Stimulated activated memory B cell treated with anti-CD40 and anti-IgM and Interleukin-4, amounts not matched to agents 10 μg/mL and 1 μg/mL and 100 μg/mL, for 72 hours (primary cell): ENCODE measurements around the gene SMO.
"Not testable (repeated sequence)": the region's sequence is repeated elsewhere in the genome, so short reads cannot be mapped to it uniquely, and the experiment has no call there.

Source experiments
- ATAC-seq: fragments of 150-1000 bp; cut with Tn5 transposase; 2 replicates; pipeline ENCODE4 v1.10.0; 2021
- H3K27ac Mint-ChIP-seq: one replicate; pipeline ENCODE4 v1.8.0; 2022; ENCODE audit warnings: mild to moderate bottlenecking, mixed read lengths
- H3K27me3 Mint-ChIP-seq: one replicate; pipeline ENCODE4 v1.8.0; 2022; ENCODE audit warnings: mixed read lengths
- H3K36me3 Mint-ChIP-seq: one replicate; pipeline ENCODE4 v1.8.0; 2022; ENCODE audit warnings: mixed read lengths
- H3K4me1 Mint-ChIP-seq: one replicate; pipeline ENCODE4 v1.8.0; 2022; ENCODE audit warnings: mixed read lengths
- H3K4me3 Mint-ChIP-seq: one replicate; pipeline ENCODE4 v1.8.0; 2022; ENCODE audit warnings: mild to moderate bottlenecking, moderate library complexity, mixed read lengths
- H3K9me3 Mint-ChIP-seq: one replicate; pipeline ENCODE4 v1.8.0; 2022; ENCODE audit warnings: mixed read lengths

Gene SMO

GRCh38 chr7:129228633-129229032 is 40.2 kb downstream of the SMO start:
- Mint-ChIP-seq H3K4me3 (no peak overlapping the region), H3K27me3 (no peaks in the 10 kb centered on the region), H3K9me3 (no peaks in the 10 kb centered on the region), H3K27ac (no peak overlapping the region), H3K36me3 (peaks cover 1% of the 10 kb centered on the region), H3K4me1 (peaks cover 15% of the 10 kb centered on the region)
- ATAC-seq: no peak

DNA sequence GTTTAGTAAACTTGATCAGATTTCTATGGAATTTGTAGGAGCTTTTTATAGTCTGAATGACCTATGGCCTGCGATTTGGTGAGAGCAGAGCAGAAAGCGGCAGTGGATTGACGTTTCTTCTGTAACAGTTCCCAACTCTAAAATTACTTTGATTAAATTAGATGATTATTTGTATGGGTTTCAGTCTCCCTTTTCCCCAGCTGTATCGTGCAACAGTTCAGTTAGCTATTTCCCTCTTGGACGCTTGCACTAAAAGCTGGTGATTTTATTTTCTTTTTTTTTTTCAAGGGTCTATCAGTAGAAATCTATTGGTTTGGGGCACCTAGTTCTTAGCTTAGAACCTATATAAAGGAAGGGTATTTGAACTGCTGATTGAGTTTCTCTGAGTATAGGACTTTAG is 43.2 kb downstream of the SMO start:
- Mint-ChIP-seq H3K27me3 (no peaks in the 10 kb centered on the region), H3K9me3 (no peaks in the 10 kb centered on the region), H3K4me1 (peaks cover 12% of the 10 kb centered on the region), H3K27ac (no peak overlapping the region), H3K36me3 (peaks cover 22% of the 10 kb centered on the region), H3K4me3 (no peak overlapping the region)
- no peak for ATAC-seq

- Mint-ChIP-seq H3K4me3 (no peak overlapping the region), H3K9me3 (no peaks in the 10 kb centered on the region), H3K4me1 (peaks cover 30% of the 10 kb centered on the region), H3K36me3 (peaks cover 34% of the 10 kb centered on the region), H3K27ac (no peak overlapping the region), H3K27me3 (no peaks in the 10 kb centered on the region)
- no peak for ATAC-seq
These were observed 50.1 kb downstream of the SMO start for GRCh38 chr7:129238546-129238945.

DNA sequence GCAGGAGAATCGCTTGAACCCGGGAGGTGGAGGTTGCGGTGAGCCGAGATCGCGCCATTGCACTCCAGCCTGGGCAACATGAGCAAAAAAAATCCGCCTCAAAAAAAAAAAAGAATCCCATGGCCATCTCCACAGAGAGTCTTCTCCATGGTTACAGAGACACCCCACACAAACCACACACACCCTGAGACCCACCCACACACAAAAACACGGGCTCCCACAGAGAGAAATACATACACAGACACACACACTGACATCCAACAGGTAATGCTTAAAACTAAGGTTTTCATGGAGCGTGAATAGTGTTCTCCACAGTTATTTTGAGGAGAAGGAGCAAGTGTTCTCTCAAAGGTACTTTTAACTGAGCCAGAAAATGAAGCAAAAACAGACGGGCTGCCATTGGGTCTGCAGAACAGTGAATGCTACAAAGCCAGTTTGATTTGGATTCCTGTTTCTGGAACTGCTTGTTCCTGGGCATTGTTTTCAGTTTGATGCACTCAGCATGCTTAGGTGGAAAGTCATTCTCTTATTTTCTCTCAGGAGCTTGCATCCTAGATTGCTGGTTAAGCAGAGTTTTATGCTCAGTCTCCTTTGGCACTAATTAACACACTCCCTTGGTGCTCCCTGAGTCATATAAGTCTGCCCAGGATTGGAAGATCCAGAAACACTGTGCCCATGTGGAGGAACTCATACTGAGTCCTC is 51.8 kb downstream of the SMO start:
- no peaks in the 10 kb centered on the region for H3K9me3 Mint-ChIP-seq
- ATAC-seq: no peak
- H3K4me3 Mint-ChIP-seq: no peak overlapping the region
- H3K27me3 Mint-ChIP-seq: no peaks in the 10 kb centered on the region
- peaks cover 28% of the 10 kb centered on the region for H3K36me3 Mint-ChIP-seq
- no peak overlapping the region for H3K27ac Mint-ChIP-seq
- peaks cover 22% of the 10 kb centered on the region for H3K4me1 Mint-ChIP-seq

- peaks cover 15% of the 10 kb centered on the region for H3K4me1 Mint-ChIP-seq
- H3K27ac Mint-ChIP-seq: no peak overlapping the region
- no peaks in the 10 kb centered on the region for H3K27me3 Mint-ChIP-seq
- peaks cover 34% of the 10 kb centered on the region for H3K36me3 Mint-ChIP-seq
- H3K9me3 Mint-ChIP-seq: no peaks in the 10 kb centered on the region
- no peak overlapping the region for H3K4me3 Mint-ChIP-seq
- ATAC-seq: no peak
These were observed 55.8 kb downstream of the SMO start for GRCh38 chr7:129244220-129244619.

GRCh38 chr7:129245533-129245932 is 57.1 kb downstream of the SMO start:
- no peak for ATAC-seq
- no peaks in the 10 kb centered on the region for H3K27me3 Mint-ChIP-seq
- H3K4me1 Mint-ChIP-seq: peaks cover 13% of the 10 kb centered on the region
- no peak overlapping the region for H3K27ac Mint-ChIP-seq
- H3K36me3 Mint-ChIP-seq: peaks cover 22% of the 10 kb centered on the region
- no peak overlapping the region for H3K4me3 Mint-ChIP-seq
- H3K9me3 Mint-ChIP-seq: no peaks in the 10 kb centered on the region

- H3K27me3 Mint-ChIP-seq: no peaks in the 10 kb centered on the region
- peaks cover 20% of the 10 kb centered on the region for H3K36me3 Mint-ChIP-seq
- no peak overlapping the region for H3K4me3 Mint-ChIP-seq
- peaks cover 16% of the 10 kb centered on the region for H3K4me1 Mint-ChIP-seq
- no peak overlapping the region for H3K27ac Mint-ChIP-seq
- ATAC-seq: no peak
- no peaks in the 10 kb centered on the region for H3K9me3 Mint-ChIP-seq
These were observed 58.7 kb downstream of the SMO start for GRCh38 chr7:129247087-129247486.

DNA sequence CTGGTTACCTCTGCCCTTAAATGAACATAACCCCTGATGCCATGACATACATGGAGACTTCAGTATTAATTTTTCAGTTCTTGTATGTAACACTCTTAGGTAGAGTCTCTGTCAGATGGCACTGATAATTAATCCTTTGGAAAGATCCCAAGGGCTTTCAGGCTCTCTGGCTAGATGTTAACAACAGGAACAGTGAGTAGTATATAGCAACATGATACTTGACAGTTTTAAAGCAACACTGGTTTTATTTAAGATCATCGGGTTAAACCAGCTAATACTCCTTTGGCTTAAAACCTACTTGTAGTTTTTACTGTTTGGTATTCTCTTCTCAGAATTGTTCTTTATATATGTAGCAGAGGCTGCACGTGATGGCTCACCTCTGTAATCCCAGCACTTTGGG is 63.7 kb downstream of the SMO start:
- Mint-ChIP-seq H3K27me3 (no peaks in the 10 kb centered on the region), H3K27ac (no peak overlapping the region), H3K4me1 (peaks cover 25% of the 10 kb centered on the region), H3K4me3 (no peak overlapping the region), H3K36me3 (peaks cover 6% of the 10 kb centered on the region), H3K9me3 (no peaks in the 10 kb centered on the region)
- no peak for ATAC-seq

DNA sequence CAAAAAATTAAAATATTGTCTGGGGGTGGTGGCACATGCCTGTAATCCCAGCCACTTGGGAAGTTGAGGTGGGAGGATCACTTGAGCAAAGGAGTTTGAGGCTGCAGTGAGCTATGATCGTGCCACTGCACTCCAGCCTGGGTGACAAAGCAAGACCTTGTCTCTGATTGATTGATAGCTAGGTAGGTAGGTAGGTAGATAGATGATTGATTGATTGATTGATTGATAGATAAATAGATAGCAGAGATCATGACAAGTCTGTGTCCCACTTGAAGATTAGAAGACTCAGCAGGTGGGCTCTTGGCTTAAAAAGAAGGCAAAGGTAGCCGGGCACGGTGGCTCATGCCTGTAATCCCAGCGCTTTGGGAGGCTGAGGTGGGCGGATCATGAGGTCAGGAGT is 64.2 kb downstream of the SMO start:
- H3K27me3 Mint-ChIP-seq, H3K9me3 Mint-ChIP-seq, H3K36me3 Mint-ChIP-seq, H3K27ac Mint-ChIP-seq, ATAC-seq, H3K4me3 Mint-ChIP-seq: not testable (repeated sequence)
- peaks cover 30% of the 10 kb centered on the region for H3K4me1 Mint-ChIP-seq

GRCh38 chr7:129255800-129256199 is 67.4 kb downstream of the SMO start:
- ATAC-seq: no peak
- H3K27me3 Mint-ChIP-seq: no peaks in the 10 kb centered on the region
- H3K4me3 Mint-ChIP-seq: no peak overlapping the region
- H3K27ac Mint-ChIP-seq: no peak overlapping the region
- H3K4me1 Mint-ChIP-seq: peaks cover 29% of the 10 kb centered on the region
- no peaks in the 10 kb centered on the region for H3K9me3 Mint-ChIP-seq
- H3K36me3 Mint-ChIP-seq: peaks cover 6% of the 10 kb centered on the region

DNA sequence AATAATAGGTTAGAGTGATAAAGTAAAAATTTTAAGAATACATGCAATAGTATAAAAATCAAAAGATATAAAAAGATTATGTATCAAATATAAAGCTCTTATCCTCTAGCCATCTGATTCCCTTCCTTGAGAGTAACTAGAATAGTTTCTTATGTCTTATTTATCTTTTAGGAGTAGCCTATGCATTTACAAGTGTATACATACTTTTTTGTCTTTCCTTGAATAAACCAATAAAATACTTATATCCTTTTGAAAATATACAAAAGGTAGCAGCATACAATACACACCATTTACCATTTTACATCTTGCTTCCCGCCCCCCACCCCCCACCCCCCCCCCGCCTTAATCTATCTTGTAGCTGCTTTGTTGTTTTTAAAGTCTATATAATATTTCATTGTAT is 67.8 kb downstream of the SMO start:
- H3K4me1 Mint-ChIP-seq: peaks cover 28% of the 10 kb centered on the region
- H3K4me3 Mint-ChIP-seq: no peak overlapping the region
- no peak for ATAC-seq
- no peaks in the 10 kb centered on the region for H3K27me3 Mint-ChIP-seq
- no peak overlapping the region for H3K27ac Mint-ChIP-seq
- H3K9me3 Mint-ChIP-seq: no peaks in the 10 kb centered on the region
- peaks cover 6% of the 10 kb centered on the region for H3K36me3 Mint-ChIP-seq

- peaks cover 6% of the 10 kb centered on the region for H3K36me3 Mint-ChIP-seq
- no peaks in the 10 kb centered on the region for H3K9me3 Mint-ChIP-seq
- ATAC-seq: no peak
- no peak overlapping the region for H3K4me3 Mint-ChIP-seq
- peaks cover 31% of the 10 kb centered on the region for H3K4me1 Mint-ChIP-seq
- no peaks in the 10 kb centered on the region for H3K27me3 Mint-ChIP-seq
- H3K27ac Mint-ChIP-seq: no peak overlapping the region
These were observed 68.7 kb downstream of the SMO start for GRCh38 chr7:129257168-129257567.

DNA sequence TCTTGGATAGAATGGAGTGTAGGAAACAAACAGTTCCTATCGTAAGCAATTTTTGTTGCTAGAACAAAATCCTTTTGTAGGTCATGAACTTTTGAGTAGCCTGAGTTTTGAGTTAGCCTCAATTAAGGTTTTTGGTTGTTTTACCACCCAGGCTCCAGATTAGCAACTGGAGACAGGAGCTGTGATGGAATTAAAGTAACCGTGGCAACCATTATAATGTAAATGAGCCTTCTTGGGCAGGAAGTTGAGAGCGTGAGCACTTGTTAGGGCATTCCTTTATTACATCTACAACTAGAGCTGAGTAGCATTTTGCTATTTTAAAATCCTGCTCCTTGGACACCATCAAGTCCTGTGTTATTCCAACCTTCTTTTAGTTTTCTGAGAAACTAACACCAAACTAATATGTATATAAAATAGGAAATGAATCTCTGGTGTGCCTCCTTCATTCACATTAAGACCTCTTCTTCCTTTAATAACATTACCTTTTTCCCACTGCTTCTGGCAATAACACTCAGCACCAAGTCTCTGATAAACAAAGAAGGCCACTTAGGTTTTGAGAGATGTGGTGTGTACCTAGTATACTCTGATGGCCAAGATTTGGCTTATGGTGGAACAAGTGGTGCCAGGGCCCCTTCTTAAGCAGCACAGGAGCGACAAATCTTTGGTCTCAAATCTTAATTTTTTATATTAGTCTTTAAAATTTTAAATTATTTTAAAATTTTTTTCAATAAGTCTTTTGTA is 70.4 kb downstream of the SMO start:
- Mint-ChIP-seq H3K9me3 (no peaks in the 10 kb centered on the region), H3K4me1 (peaks cover 30% of the 10 kb centered on the region), H3K36me3 (no peaks in the 10 kb centered on the region), H3K27me3 (no peaks in the 10 kb centered on the region), H3K4me3 (no peak overlapping the region), H3K27ac (peak overlapping the region; percentile 37)
- no peak for ATAC-seq

- Mint-ChIP-seq H3K27me3 (no peaks in the 10 kb centered on the region), H3K9me3 (no peaks in the 10 kb centered on the region), H3K4me1 (peaks cover 25% of the 10 kb centered on the region), H3K27ac (no peak overlapping the region), H3K4me3 (no peak overlapping the region), H3K36me3 (no peaks in the 10 kb centered on the region)
- ATAC-seq: no peak
These were observed 73.9 kb downstream of the SMO start for GRCh38 chr7:129262324-129262723.
